Measurements from ENCODE around the gene SLC19A1.

SLC19A1 gene

DNA sequence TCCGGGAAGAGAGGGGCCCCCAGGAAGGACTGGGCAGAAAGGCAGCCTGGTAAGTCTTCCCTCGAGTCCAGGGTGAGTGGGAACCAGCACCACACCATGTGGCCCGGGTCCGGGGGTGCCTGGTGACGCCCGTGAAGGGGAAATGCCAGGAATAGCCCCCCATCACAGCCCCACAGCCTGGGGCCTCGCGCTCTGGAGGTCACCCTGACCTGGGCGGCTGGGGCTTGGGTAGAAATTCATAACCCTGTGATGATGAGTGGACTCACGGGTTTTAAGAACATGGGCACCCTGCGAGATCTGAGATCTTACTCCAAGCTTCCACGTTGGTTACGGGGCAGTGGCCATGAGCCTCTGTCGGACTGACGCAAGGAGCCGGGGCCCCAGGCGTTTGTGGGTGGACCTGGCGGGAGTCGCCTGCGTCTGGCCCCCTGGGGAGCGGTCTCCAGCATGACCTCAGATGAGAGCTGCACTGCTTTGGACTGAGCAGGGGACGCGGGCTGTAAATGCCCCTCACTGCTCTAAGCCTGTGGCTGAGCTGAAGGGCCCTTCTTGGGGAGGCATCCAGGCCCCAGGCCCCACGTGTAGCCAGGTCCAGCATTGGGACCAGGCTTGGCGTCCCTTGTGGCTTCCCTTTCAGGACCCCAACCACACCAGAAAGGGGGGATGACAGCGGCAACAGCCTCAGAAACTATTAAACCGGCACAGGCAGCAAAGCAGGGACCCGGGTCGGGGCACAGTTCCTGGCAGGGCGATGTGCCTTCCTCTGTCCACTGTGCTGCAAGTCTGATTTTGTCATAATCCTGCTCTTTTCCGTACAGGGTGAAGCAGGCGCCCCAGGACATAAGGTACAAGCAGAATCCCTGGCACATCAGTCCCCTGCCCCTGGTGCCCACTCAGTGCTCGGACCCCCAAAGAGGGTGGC is 60.0 kb downstream of the SLC19A1 start:
- H3K27me3 ChIP-seq (ENCODE audit: insufficient read depth, low read length) = no peaks in the 10 kb centered on the region
- no peaks in the 10 kb centered on the region for H3K4me1 ChIP-seq (ENCODE audit: insufficient read depth, low read length)
- H3K27ac ChIP-seq (ENCODE audit: low read depth, low read length) = no peak overlapping the region
- H3K9ac ChIP-seq (ENCODE audit: low read depth, low read length) = no peak overlapping the region
- no peaks in the 10 kb centered on the region for H3K9me3 ChIP-seq (ENCODE audit: insufficient read depth, low read depth, low read length)
- H3K36me3 ChIP-seq (ENCODE audit: insufficient read depth, low read length) = peaks cover 66% of the 10 kb centered on the region
- WGBS = 95% methylated on average over 33 of the region's 33 CpGs
- H3K4me3 ChIP-seq (ENCODE audit: low read length) = no peak overlapping the region

DNA sequence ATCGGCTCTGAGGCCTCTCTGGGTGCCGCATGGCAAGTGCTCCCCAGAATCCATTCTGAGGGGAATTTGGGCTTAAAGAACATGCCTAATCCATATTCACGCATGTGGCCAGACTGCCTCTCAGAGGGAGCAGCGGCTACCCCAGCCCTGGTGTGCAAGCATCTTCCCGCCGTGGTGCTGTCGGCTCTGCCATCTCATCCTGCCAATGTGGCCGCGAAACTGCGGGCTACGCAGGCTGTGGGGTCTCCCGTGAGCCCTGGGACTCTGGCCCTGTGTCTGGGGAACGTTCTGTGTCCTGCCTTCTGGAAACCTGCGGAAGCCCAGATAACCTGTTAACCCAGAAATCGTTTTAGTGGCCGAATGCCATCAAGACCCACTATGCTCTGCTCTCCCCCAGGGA is 60.7 kb downstream of the SLC19A1 start:
- no peak overlapping the region for H3K9ac ChIP-seq (ENCODE audit: low read depth, low read length)
- H3K27ac ChIP-seq (ENCODE audit: low read depth, low read length) = no peak overlapping the region
- no peaks in the 10 kb centered on the region for H3K9me3 ChIP-seq (ENCODE audit: insufficient read depth, low read depth, low read length)
- H3K27me3 ChIP-seq (ENCODE audit: insufficient read depth, low read length) = no peaks in the 10 kb centered on the region
- no peaks in the 10 kb centered on the region for H3K4me1 ChIP-seq (ENCODE audit: insufficient read depth, low read length)
- WGBS = 96% methylated on average over 16 of the region's 16 CpGs
- peaks cover 68% of the 10 kb centered on the region for H3K36me3 ChIP-seq (ENCODE audit: insufficient read depth, low read length)
- H3K4me3 ChIP-seq (ENCODE audit: low read length) = no peak overlapping the region

GRCh38 chr21:45480701-45481500 is 61.3 kb downstream of the SLC19A1 start:
- H3K9ac ChIP-seq (ENCODE audit: low read depth, low read length) = no peak overlapping the region
- H3K27me3 ChIP-seq (ENCODE audit: insufficient read depth, low read length) = no peaks in the 10 kb centered on the region
- no peak overlapping the region for H3K27ac ChIP-seq (ENCODE audit: low read depth, low read length)

DNA sequence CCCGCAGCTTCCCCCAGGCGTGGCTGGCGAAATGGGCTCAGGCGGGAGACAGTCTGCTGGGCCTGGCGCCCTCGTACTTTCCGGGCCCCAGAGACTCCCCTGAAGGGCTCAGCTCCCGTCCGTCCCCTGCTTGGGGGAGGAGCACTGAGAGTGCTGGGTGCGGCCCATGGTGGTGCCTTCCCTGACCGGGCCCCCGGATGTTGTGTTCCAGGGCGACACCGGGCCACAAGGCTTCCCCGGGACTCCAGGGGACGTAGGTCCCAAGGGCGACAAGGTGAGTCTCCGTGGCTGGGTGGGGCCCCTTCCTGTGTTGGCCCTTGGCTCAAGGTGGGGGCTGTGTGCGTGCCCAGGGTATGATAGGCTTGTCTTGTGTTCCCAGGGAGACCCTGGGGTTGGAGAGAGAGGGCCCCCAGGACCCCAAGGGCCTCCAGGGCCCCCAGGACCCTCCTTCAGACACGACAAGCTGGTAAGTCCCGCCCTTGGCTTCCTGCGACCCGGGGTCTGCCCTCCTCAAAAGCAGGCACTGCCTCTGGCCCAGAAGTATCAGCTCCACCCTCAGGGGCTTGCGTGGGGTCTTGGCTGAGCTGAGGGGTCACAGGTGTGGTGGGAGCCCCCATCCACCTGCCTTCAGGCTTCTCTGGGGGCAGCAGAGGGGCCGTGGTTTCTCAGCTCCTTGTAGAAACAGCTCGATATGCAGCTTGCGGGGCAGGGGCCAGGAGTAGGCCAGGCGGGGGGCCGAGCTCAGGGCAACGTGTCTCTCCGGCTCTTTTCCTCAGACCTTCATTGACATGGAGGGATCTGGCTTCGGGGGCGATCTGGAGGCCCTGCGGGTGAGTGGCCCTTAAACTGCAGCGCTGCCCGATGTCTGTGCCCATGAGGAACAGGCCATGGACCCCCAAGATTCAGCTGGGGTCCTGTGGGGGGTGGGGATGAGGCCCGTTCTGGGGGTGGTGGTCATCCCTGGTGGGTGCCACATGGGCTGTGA is 62.3 kb downstream of the SLC19A1 start:
- 96% methylated on average over 37 of the region's 37 CpGs for WGBS
- Histone ChIP-seq H3K4me1 (ENCODE audit: insufficient read depth, low read length) (no peaks in the 10 kb centered on the region), H3K4me3 (ENCODE audit: low read length) (no peak overlapping the region), H3K9ac (ENCODE audit: low read depth, low read length) (no peak overlapping the region), H3K27ac (ENCODE audit: low read depth, low read length) (no peak overlapping the region), H3K27me3 (ENCODE audit: insufficient read depth, low read length) (no peaks in the 10 kb centered on the region), H3K36me3 (ENCODE audit: insufficient read depth, low read length) (peaks cover 84% of the 10 kb centered on the region), H3K9me3 (ENCODE audit: insufficient read depth, low read depth, low read length) (no peaks in the 10 kb centered on the region)

More at GRCh38 chr21:45480701-45481500, 61.3 kb downstream of the SLC19A1 start:
- Histone ChIP-seq H3K36me3 (ENCODE audit: insufficient read depth, low read length) (peaks cover 75% of the 10 kb centered on the region), H3K9me3 (ENCODE audit: insufficient read depth, low read depth, low read length) (no peaks in the 10 kb centered on the region), H3K4me1 (ENCODE audit: insufficient read depth, low read length) (no peaks in the 10 kb centered on the region), H3K4me3 (ENCODE audit: low read length) (no peak overlapping the region)
- 97% methylated on average over 35 of the region's 35 CpGs for WGBS

DNA sequence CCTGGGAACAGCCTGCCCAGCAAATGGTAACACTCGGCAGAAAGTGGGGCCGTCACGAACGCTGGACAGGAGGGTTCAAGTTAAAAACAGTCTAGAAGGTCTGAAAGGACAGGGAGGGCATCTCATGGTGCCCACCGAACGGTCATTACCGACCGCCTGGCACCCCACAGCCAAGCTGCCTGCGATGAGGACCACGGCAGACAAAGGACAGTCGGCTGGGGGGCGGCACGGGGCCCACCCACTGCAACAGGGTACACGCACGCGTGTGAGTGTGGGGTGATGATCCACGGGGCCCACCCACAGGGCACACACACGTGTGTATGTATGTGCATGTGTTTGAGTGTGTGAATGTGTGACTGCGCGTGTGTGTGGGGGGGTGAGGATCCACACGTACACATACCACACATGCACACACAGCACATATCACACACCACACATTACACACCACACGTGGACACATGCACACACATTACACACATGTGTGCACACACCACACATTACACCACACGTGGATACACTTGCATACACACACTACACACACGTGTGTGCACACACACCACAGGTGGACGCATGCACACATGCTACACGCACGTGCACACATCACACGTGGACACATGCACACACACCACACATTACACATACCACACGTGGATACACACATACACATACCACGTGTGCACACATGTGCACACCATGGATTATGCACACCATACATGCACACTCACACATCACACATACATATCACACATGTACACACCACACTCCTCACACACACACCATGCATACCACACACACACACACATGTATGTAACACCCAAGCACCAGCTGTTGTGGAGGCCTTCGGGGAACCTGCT is 63.2 kb downstream of the SLC19A1 start:
- WGBS = 96% methylated on average over 29 of the region's 31 CpGs
- no peaks in the 10 kb centered on the region for H3K27me3 ChIP-seq (ENCODE audit: insufficient read depth, low read length)
- no peaks in the 10 kb centered on the region for H3K4me1 ChIP-seq (ENCODE audit: insufficient read depth, low read length)
- no peak overlapping the region; the same call in 1 of the 2 replicates for H3K27ac ChIP-seq (ENCODE audit: low read depth, low read length)
- no peak overlapping the region for H3K4me3 ChIP-seq (ENCODE audit: low read length)
- H3K9ac ChIP-seq (ENCODE audit: low read depth, low read length) = no peak overlapping the region
- H3K9me3 ChIP-seq (ENCODE audit: insufficient read depth, low read depth, low read length) = no peaks in the 10 kb centered on the region
- peaks cover 86% of the 10 kb centered on the region for H3K36me3 ChIP-seq (ENCODE audit: insufficient read depth, low read length)

DNA sequence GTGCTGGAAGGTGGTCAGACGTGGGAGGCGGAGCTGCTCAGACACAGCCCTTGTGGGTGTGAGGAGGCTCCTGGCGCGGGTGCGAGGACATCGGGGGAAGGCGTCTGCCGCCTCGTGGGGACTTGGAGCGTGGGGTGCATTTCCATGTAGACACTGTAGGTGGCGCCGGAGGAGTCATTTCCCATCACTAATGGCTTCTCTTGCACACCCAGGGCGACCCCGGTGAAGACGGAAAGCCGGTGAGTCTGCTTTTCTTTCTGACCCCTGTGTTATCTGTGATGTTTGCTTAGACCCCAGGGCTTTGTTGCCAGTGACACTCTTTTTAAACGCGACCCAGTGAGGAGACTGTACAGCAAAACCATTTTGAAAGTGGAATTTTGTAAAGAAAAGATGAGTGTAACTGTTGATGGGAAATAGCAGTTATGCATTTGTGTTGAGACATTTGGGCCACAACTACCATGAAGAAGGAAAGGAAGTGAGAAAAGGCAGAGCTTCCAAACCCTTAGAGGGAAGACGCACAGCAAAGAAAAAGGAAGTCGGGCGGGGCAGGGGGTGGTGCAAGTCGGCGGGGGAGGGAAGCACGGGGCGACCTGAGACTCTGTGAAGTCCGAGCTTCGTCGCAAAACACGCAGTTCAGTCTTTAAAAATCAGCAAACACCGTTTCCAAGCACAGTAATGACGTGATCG is 64.0 kb downstream of the SLC19A1 start:
- no peaks in the 10 kb centered on the region for H3K4me1 ChIP-seq (ENCODE audit: insufficient read depth, low read length)
- peak overlapping the region; percentile 1; the same call in 1 of the 2 replicates for H3K27ac ChIP-seq (ENCODE audit: low read depth, low read length)
- H3K9me3 ChIP-seq (ENCODE audit: insufficient read depth, low read depth, low read length) = no peaks in the 10 kb centered on the region
- no peak overlapping the region for H3K9ac ChIP-seq (ENCODE audit: low read depth, low read length)
- H3K36me3 ChIP-seq (ENCODE audit: insufficient read depth, low read length) = peaks cover 83% of the 10 kb centered on the region
- H3K4me3 ChIP-seq (ENCODE audit: low read length) = no peak overlapping the region
- no peaks in the 10 kb centered on the region for H3K27me3 ChIP-seq (ENCODE audit: insufficient read depth, low read length)
- 77% methylated on average over 32 of the region's 32 CpGs for WGBS

- H3K4me3 ChIP-seq (ENCODE audit: low read length) = no peak overlapping the region
- no peaks in the 10 kb centered on the region for H3K9me3 ChIP-seq (ENCODE audit: insufficient read depth, low read depth, low read length)
- WGBS = 92% methylated on average over 44 of the region's 44 CpGs
- no peaks in the 10 kb centered on the region for H3K27me3 ChIP-seq (ENCODE audit: insufficient read depth, low read length)
- no peak overlapping the region for H3K27ac ChIP-seq (ENCODE audit: low read depth, low read length)
- no peak overlapping the region for H3K9ac ChIP-seq (ENCODE audit: low read depth, low read length)
- H3K4me1 ChIP-seq (ENCODE audit: insufficient read depth, low read length) = no peaks in the 10 kb centered on the region
- H3K36me3 ChIP-seq (ENCODE audit: insufficient read depth, low read length) = peaks cover 75% of the 10 kb centered on the region
Observed at GRCh38 chr21:45477176-45478114, 64.8 kb downstream of the SLC19A1 start.

- H3K9me3 ChIP-seq (ENCODE audit: insufficient read depth, low read depth, low read length) = no peaks in the 10 kb centered on the region
- no peaks in the 10 kb centered on the region for H3K4me1 ChIP-seq (ENCODE audit: insufficient read depth, low read length)
- WGBS = 95% methylated on average over 6 of the region's 6 CpGs
- no peaks in the 10 kb centered on the region for H3K27me3 ChIP-seq (ENCODE audit: insufficient read depth, low read length)
- H3K9ac ChIP-seq (ENCODE audit: low read depth, low read length) = no peak overlapping the region
- no peak overlapping the region for H3K4me3 ChIP-seq (ENCODE audit: low read length)
- no peak overlapping the region for H3K27ac ChIP-seq (ENCODE audit: low read depth, low read length)
- H3K36me3 ChIP-seq (ENCODE audit: insufficient read depth, low read length) = peaks cover 67% of the 10 kb centered on the region
Observed at GRCh38 chr21:45476582-45476981, 65.7 kb downstream of the SLC19A1 start.
